Ascending aorta (tissue), 2 donors: Measurements from ENCODE around the gene GLTP. TPM values are rescaled to one million over a fixed set of nuclear protein-coding genes. Genes with fewer than 3 reads are reported as not detected.

Experiments
- DNase-seq, 2 donors: peaks; one replicate each; pipeline ENCODE4 v3.0.0-alpha.2; 2019; ENCODE audit warnings: low spot score in 2 of 2
- H3K27ac ChIP-seq, 2 donors: fragments of 200-600 bp; sonication (generic); one replicate each; pipeline ENCODE4 v1.5.1; 2016 to 2017; ENCODE audit warnings: mild to moderate bottlenecking in 1 of 2
- H3K27me3 ChIP-seq: fragments of 200-600 bp; sonication (generic); one replicate; pipeline ENCODE4 v1.5.1; 2017
- H3K36me3 ChIP-seq, 2 donors: fragments of 200-600 bp; sonication (generic); one replicate each; pipeline ENCODE4 v1.5.1; 2016
- H3K4me1 ChIP-seq, 2 donors: fragments of 200-600 bp; sonication (generic); one replicate each; pipeline ENCODE4 v1.5.1; 2016 to 2017; ENCODE audit warnings: mild to moderate bottlenecking in 1 of 2
- H3K4me3 ChIP-seq, 2 donors: fragments of 200-600 bp; sonication (generic); one replicate each; pipeline ENCODE4 v1.5.1; 2016 to 2017; ENCODE audit warnings: mild to moderate bottlenecking in 1 of 2
- H3K9me3 ChIP-seq, 2 donors: fragments of 200-600 bp; sonication (generic); one replicate each; pipeline ENCODE4 v1.5.1; 2016
- intact Hi-C: fragments of 100-400 bp; cut with DNase I; formaldehyde crosslinking; loops from one replicate; pipeline ENCODE4 v1.15.1; 2023
- total RNA-seq: library from RNA; depleted of rRNA; stranded (reverse); fragments of >200 nt; gene quantifications from one replicate; pipeline ENCODE4 v1.1.0, GENCODE V29; 2016
- TF ChIP-seq, protein P1 (sequence below), 3 experiments: fragments of 200-600 bp in 2 of 3; fragments of 450-650 bp in 1 of 3; sonication (generic) in 2 of 3; IDR thresholded peaks; one replicate each; pipeline ENCODE4 v1.5.1; 2016 to 2019; ENCODE audit warnings: antibody characterized with exemption in 3 of 3, mild to moderate bottlenecking in 1 of 3, moderate library complexity in 1 of 3

GLTP gene
- total RNA-seq, 1 donor from 2014 or later = 105 TPM

DNA sequence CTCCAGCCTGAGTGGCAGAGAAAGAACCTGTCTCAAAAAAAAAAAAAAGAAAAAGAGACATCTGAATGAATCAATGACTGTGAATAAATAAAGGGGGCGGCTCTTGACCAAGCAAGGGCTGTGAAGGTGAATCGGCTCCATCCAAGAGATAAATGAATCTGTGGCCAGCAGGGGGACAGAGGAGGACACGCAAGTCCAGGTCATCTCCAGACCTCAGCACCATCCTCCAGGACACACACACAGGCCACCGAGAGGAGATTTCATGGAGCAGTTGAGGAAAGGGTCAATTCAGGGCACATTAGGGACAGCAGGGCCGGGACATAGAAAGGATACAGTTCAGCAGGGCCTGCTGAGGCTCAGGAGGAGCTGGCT lies 68.7 kb downstream of the GLTP start:
- intact Hi-C loops = no loop called here
- TF ChIP-seq, protein P1, sequence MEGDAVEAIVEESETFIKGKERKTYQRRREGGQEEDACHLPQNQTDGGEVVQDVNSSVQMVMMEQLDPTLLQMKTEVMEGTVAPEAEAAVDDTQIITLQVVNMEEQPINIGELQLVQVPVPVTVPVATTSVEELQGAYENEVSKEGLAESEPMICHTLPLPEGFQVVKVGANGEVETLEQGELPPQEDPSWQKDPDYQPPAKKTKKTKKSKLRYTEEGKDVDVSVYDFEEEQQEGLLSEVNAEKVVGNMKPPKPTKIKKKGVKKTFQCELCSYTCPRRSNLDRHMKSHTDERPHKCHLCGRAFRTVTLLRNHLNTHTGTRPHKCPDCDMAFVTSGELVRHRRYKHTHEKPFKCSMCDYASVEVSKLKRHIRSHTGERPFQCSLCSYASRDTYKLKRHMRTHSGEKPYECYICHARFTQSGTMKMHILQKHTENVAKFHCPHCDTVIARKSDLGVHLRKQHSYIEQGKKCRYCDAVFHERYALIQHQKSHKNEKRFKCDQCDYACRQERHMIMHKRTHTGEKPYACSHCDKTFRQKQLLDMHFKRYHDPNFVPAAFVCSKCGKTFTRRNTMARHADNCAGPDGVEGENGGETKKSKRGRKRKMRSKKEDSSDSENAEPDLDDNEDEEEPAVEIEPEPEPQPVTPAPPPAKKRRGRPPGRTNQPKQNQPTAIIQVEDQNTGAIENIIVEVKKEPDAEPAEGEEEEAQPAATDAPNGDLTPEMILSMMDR (IDR thresholded peaks at IDR 0.05) = no peak
- Histone ChIP-seq H3K36me3 (no peaks in the 10 kb centered on the region), H3K27ac (no peak overlapping the region), H3K4me1 (no peaks in the 10 kb centered on the region), H3K4me3 (no peak overlapping the region), H3K9me3 (no peaks in the 10 kb centered on the region), H3K27me3 (no peaks in the 10 kb centered on the region)
- no peak for DNase-seq

DNA sequence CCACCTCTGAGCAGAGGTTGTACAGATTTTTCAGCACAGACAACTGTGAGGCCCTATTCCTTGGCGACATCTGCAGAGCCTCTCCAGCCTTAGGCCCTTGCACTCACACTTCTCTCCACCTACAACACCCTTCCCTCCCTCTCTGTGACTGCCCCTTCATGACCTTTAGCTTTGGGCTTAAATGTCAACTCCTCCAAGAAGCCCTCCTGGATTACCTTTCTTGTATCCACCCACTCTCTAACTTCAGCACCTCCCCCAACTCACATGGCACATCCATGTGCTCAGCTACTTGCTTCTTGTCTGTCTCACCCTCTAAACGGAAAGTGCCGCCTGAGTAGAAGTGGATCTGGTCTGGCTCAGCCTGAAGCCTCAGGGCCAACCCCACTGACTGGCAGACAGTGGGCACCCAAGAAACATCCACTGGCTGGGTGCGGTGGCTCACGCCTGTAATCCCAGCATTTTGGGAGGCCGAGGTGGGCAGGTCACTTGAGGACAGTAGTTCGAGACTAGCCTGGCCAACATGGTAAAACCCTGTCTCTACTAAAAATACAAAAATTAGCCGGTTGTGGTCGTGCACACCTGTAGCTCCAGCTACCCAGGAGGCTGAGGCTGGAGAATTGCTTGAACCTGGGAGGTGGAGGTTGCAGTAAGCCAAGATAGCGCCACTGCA lies 69.3 kb downstream of the GLTP start:
- Histone ChIP-seq H3K36me3 (no peaks in the 10 kb centered on the region), H3K4me1 (no peaks in the 10 kb centered on the region), H3K27ac (no peak overlapping the region), H3K9me3 (no peaks in the 10 kb centered on the region), H3K4me3 (no peak overlapping the region), H3K27me3 (no peaks in the 10 kb centered on the region)
- no peak for DNase-seq
- TF ChIP-seq, protein P1 (IDR thresholded peaks at IDR 0.05) = no peak
- intact Hi-C loops = no loop called here

DNA sequence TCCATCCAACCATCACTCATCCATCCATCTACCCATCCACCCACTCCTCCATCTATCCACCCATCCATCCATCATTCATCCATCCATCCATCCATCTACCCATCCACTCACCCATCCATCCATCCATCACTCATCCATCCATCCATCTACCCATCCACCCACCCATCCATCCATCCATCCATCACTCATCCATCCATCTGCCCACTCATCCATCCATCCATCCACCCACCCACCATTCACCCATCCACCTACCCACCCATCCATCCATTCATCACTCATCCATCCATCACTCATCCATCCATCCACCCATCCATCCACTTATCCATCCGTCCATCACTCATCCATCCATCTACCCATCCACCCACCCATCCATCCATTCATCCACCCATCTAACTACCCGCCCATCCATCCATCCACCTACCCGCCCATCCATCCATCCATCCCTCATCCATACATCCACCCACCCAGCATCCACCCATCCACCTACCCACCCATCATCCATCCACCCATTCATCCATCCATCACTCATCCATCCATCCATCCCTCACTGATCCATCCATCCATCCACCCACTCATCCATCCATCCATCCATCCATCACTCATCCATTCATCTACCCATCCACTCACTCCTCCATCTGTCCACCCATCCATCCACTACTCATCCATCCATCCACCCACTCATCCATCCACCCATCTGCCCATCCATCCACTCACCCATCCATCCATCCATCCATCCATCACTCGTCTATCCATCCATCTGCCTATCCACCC lies 71.3 kb downstream of the GLTP start:
- H3K4me3 ChIP-seq = no peak overlapping the region
- H3K9me3 ChIP-seq = no peaks in the 10 kb centered on the region
- H3K4me1 ChIP-seq = no peaks in the 10 kb centered on the region
- no peaks in the 10 kb centered on the region for H3K36me3 ChIP-seq
- intact Hi-C loops = no loop called here
- no peak for DNase-seq
- no peaks in the 10 kb centered on the region for H3K27me3 ChIP-seq
- TF ChIP-seq, protein P1 (IDR thresholded peaks at IDR 0.05) = no peak
- H3K27ac ChIP-seq = no peak overlapping the region

DNA sequence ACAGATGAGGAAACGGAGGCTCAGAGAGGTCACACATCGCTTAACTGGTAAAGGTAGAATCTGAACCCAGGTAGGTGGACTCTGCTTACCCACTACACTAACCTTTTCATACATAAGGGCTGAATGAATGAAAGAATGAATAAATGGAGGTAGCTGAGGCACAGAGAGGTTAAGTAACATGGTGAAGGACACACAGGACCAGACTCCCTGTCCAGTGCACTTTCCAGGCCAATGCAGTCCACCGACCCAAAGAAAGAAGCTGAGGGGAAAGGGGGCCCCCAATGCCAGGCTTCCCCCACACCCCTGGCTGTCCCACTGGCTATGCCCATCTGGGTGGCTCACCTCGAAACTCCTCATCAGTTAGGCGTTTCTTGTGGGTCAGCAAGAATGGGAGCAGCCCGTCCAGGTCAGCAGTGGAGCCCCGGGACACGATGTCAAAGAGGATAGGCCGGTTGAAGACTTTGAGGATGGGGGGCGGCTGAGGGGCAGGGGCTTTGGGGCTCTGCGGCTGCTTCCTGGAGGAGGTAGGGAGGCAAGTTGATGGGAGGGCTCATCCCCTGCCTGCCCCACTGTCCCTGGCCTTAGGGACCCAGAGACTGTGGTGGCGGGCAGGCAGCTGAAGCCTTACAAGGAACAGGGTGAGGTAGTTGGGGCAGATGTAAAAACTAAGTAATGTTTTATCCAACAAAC lies 72.2 kb downstream of the GLTP start:
- no peak overlapping the region for H3K4me3 ChIP-seq
- H3K36me3 ChIP-seq = no peaks in the 10 kb centered on the region
- no peaks in the 10 kb centered on the region for H3K4me1 ChIP-seq
- no peaks in the 10 kb centered on the region for H3K9me3 ChIP-seq
- intact Hi-C loops = no loop called here
- no peak overlapping the region for H3K27ac ChIP-seq
- TF ChIP-seq, protein P1 (IDR thresholded peaks at IDR 0.05) = no peak
- no peaks in the 10 kb centered on the region for H3K27me3 ChIP-seq
- DNase-seq = no peak

DNA sequence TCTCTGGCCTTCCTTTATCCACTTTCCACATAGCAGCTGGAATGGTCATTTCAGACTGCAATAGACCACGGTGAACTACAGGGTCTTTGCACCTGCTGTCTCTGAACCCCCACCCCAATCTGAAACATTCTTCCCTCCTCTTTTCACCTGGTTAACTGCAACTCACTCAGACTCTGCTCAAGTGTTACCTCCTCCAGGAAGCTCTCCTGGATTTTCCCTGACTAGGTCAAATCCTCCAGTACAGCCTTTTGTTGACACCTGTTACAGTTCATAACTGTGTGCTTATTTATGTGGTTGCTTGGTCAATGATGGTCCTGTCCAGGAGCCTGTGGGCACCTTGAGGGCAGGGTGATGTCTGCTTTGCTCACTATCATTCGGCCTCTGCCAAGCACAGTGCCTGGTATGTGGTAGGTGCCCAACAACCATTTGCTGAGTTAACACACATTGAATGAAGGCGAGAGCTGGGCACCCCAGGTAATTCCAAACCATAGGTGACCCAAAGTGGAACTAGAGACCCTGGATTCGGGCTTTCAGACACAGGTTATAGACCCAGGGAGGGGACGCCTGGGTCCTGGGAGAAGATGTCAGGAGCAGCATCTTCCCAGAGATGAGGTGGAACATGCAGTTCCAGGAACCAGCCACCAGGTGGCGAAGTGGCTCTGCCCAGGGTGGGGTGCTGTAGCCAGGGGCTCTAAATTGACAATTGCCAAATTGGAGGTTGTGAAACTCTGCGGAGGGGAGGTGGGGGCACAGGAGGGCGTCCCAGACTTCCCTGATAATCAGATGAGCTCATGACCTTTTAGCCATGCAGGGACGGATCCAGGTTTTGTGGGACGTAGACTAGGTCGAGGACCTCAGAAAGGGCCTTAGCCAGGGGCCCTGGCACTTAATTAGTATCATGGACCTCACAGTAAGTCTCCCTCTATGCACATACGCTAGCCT lies 75.2 kb downstream of the GLTP start:
- DNase-seq = peak in 1 of 2 donors; percentile 85
- TF ChIP-seq, protein P1 (IDR thresholded peaks at IDR 0.05) = peak; percentile 85 to 97 (median 97)
- Histone ChIP-seq H3K27me3 (no peaks in the 10 kb centered on the region), H3K9me3 (no peaks in the 10 kb centered on the region), H3K27ac (no peak overlapping the region), H3K4me1 (no peaks in the 10 kb centered on the region), H3K4me3 (no peak overlapping the region), H3K36me3 (no peaks in the 10 kb centered on the region)
- intact Hi-C loops = loop anchor here (1.0 kb wide), 2 partner anchors 40 to 75 kb away; partner anchors contain the start of gene GLTP
